Stromal cell of bone marrow (primary cell): Measurements from ENCODE around the gene SPAG8.

Experiments used
- DNase-seq: peaks from one replicate; pipeline ENCODE4 v3.0.0-alpha.2; 2012; ENCODE audit warnings: low read depth

The SPAG8 gene

GRCh38 chr9:35810122-35810521 is 1.9 kb downstream of the SPAG8 start:
- DNase-seq = no peak

GRCh38 chr9:35808433-35808832 is 3.6 kb downstream of the SPAG8 start:
- DNase-seq = no peak

GRCh38 chr9:35806101-35806500 is 6.0 kb downstream of the SPAG8 start:
- DNase-seq = no peak

- DNase-seq = no peak
These were observed 10.5 kb downstream of the SPAG8 start for GRCh38 chr9:35801328-35802128.

- DNase-seq = no peak
These were observed 11.5 kb downstream of the SPAG8 start for GRCh38 chr9:35800530-35800929.

- no peak for DNase-seq
These were observed 13.2 kb downstream of the SPAG8 start for GRCh38 chr9:35798658-35799374.

GRCh38 chr9:35797311-35798109 is 14.6 kb downstream of the SPAG8 start:
- DNase-seq = no peak

GRCh38 chr9:35795695-35796094 is 16.4 kb downstream of the SPAG8 start:
- DNase-seq = no peak

- no peak for DNase-seq
These were observed 18.6 kb downstream of the SPAG8 start for GRCh38 chr9:35793461-35793860.

- DNase-seq = no peak
These were observed 19.2 kb downstream of the SPAG8 start for GRCh38 chr9:35792826-35793225.

- DNase-seq = no peak
These were observed 19.8 kb downstream of the SPAG8 start for GRCh38 chr9:35792024-35792813.

GRCh38 chr9:35791297-35791921 is 20.7 kb downstream of the SPAG8 start, which contains the start of gene NPR2:
TSS of gene NPR2 (plus strand) at chr9:35791591. CDS start at chr9:35792409, 818 bp downstream.
- no peak for DNase-seq

GRCh38 chr9:35790385-35791296 is 21.4 kb downstream of the SPAG8 start:
- DNase-seq = peak; percentile 69

GRCh38 chr9:35790025-35790384 is 22.1 kb downstream of the SPAG8 start:
- no peak for DNase-seq

GRCh38 chr9:35789541-35789940 is 22.5 kb downstream of the SPAG8 start:
- DNase-seq = no peak

- DNase-seq = no peak
These were observed 28.6 kb downstream of the SPAG8 start for GRCh38 chr9:35783418-35783817.

GRCh38 chr9:35781066-35781465 is 31.0 kb downstream of the SPAG8 start:
- no peak for DNase-seq

- no peak for DNase-seq
These were observed 33.6 kb downstream of the SPAG8 start for GRCh38 chr9:35778496-35778895.

- DNase-seq = no peak
These were observed 36.0 kb downstream of the SPAG8 start for GRCh38 chr9:35776018-35776417.

- no peak for DNase-seq
These were observed 37.0 kb downstream of the SPAG8 start for GRCh38 chr9:35774907-35775635.
